Skeletal muscle cell (primary cell): ENCODE data around the gene MGAT5.
"Not testable (repeated sequence)": the region's sequence is repeated elsewhere in the genome, so short reads cannot be mapped to it uniquely, and the experiment has no call there.

Source experiments
- DNase-seq: peaks from one replicate; pipeline ENCODE4 v3.0.0-alpha.2; 2010; ENCODE audit warnings: low read depth
- H3K4me3 ChIP-seq: 2 replicates; pipeline ENCODE4 v1.5.1; 2011; ENCODE audit warnings: low read depth, mild to moderate bottlenecking, control low read depth, low read length, moderate library complexity

Gene MGAT5

GRCh38 chr2:134465228-134466105 lies 211.6 kb downstream of the MGAT5 start:
- H3K4me3 ChIP-seq, result no peak overlapping the region
- no peak for DNase-seq

GRCh38 chr2:134466141-134466540 lies 212.3 kb downstream of the MGAT5 start:
- H3K4me3 ChIP-seq, result no peak overlapping the region
- DNase-seq, result no peak

GRCh38 chr2:134468164-134468563 lies 214.3 kb downstream of the MGAT5 start:
- no peak overlapping the region for H3K4me3 ChIP-seq
- DNase-seq, result no peak

GRCh38 chr2:134468776-134469175 lies 214.9 kb downstream of the MGAT5 start:
- no peak overlapping the region for H3K4me3 ChIP-seq
- DNase-seq, result no peak

- H3K4me3 ChIP-seq, result no peak overlapping the region
- no peak for DNase-seq
These were observed 215.7 kb downstream of the MGAT5 start for GRCh38 chr2:134469516-134470115.

GRCh38 chr2:134470561-134471168 lies 216.8 kb downstream of the MGAT5 start:
- no peak for DNase-seq
- H3K4me3 ChIP-seq, result no peak overlapping the region

- H3K4me3 ChIP-seq, result not testable (repeated sequence)
These were observed 223.1 kb downstream of the MGAT5 start for GRCh38 chr2:134476982-134477381.

GRCh38 chr2:134479696-134480330 lies 225.9 kb downstream of the MGAT5 start:
- H3K4me3 ChIP-seq, result no peak overlapping the region
- no peak for DNase-seq

More at GRCh38 chr2:134476982-134477381, 223.1 kb downstream of the MGAT5 start:
- not testable (repeated sequence) for DNase-seq

GRCh38 chr2:134482131-134482723 lies 228.4 kb downstream of the MGAT5 start:
- DNase-seq, result no peak

GRCh38 chr2:134482766-134483340 lies 229.0 kb downstream of the MGAT5 start:
- no peak overlapping the region for H3K4me3 ChIP-seq
- no peak for DNase-seq

More at GRCh38 chr2:134482131-134482723, 228.4 kb downstream of the MGAT5 start:
- no peak overlapping the region for H3K4me3 ChIP-seq

- DNase-seq, result no peak
- H3K4me3 ChIP-seq, result no peak overlapping the region
These were observed 236.0 kb downstream of the MGAT5 start for GRCh38 chr2:134489732-134490384.

- DNase-seq, result no peak
- no peak overlapping the region for H3K4me3 ChIP-seq
These were observed 236.7 kb downstream of the MGAT5 start for GRCh38 chr2:134490559-134490958.

- no peak overlapping the region for H3K4me3 ChIP-seq
- no peak for DNase-seq
These were observed 237.2 kb downstream of the MGAT5 start for GRCh38 chr2:134491022-134491421.

GRCh38 chr2:134491771-134492441 lies 238.0 kb downstream of the MGAT5 start:
- no peak overlapping the region for H3K4me3 ChIP-seq
- no peak for DNase-seq

- DNase-seq, result no peak
- H3K4me3 ChIP-seq, result no peak overlapping the region
These were observed 239.9 kb downstream of the MGAT5 start for GRCh38 chr2:134493797-134494196.

- H3K4me3 ChIP-seq, result no peak overlapping the region
- no peak for DNase-seq
These were observed 244.8 kb downstream of the MGAT5 start for GRCh38 chr2:134498654-134499053.

- DNase-seq, result no peak
- H3K4me3 ChIP-seq, result no peak overlapping the region
These were observed 245.5 kb downstream of the MGAT5 start for GRCh38 chr2:134499307-134499926.
